Gastrocnemius medialis (tissue), 4 donors: ENCODE results near the gene FGFRL1.
"Not testable (repeated sequence)": the region's sequence is repeated elsewhere in the genome, so short reads cannot be mapped to it uniquely, and the experiment has no call there.

Experiments used
- CTCF ChIP-seq, 5 experiments: fragments of 450-650 bp in 3 of 5; fragments of 200-600 bp in 2 of 5; sonication (generic) in 2 of 5; IDR thresholded peaks in 4 of 5; conservative IDR thresholded peaks in 1 of 5; 1 replicate in 4 of 5; 2 replicates in 1 of 5; pipeline ENCODE4 v1.5.1; 2016 to 2019; ENCODE audit warnings: antibody characterized with exemption in 5 of 5, mild to moderate bottlenecking in 3 of 5, moderate library complexity in 3 of 5
- POLR2A ChIP-seq, 2 donors: fragments of 450-650 bp; IDR thresholded peaks; one replicate each; pipeline ENCODE4 v1.6.1; 2017; ENCODE audit warnings: antibody characterized with exemption in 2 of 2, mild to moderate bottlenecking in 2 of 2, moderate library complexity in 2 of 2

- not testable (repeated sequence) for TF ChIP-seq CTCF (IDR thresholded peaks at IDR 0.05 in 4 of 5, conservative IDR thresholded peaks at IDR 0.05 in 1 of 5); POLR2A (IDR thresholded peaks at IDR 0.05)
Measured at GRCh38 chr4:1054696-1055242, 43.3 kb downstream of the FGFRL1 start.
